IMR-90 (cell line): Measurements from ENCODE around the gene LRRC8B. TPM values are rescaled to one million over a fixed set of nuclear protein-coding genes. Genes with fewer than 3 reads are reported as not detected.

Experiments
- ATAC-seq: fragments of 200-7000 bp; cut with Tn5 transposase; 2 replicates; pipeline ENCODE4 v1.9.1; 2020; ENCODE audit warnings: low read depth, mild to moderate bottlenecking, moderate library complexity
- BruUV-seq: library from RNA; stranded (reverse); fragments of 400-500 nt; replicated peaks from 2 replicates; lab custom pipeline; 2021; lab: Mats Ljungman, UMichigan
- CTCF ChIA-PET: fragments of 300-600 bp; formaldehyde crosslinking; extraction: SDS; loops from one replicate; lab custom pipeline; 2021; ENCODE audit warnings: antibody characterized with exemption; lab: Yijun Ruan, JAX
- POLR2A ChIA-PET: fragments of 300-600 bp; sonication (Branson Sonifier 250); formaldehyde crosslinking; loops from one replicate; lab custom pipeline; 2022; ENCODE audit warnings: antibody characterized with exemption; ENCODE audit not compliant: unreplicated experiment; lab: Charles Lee
- DNase-seq: peaks from one replicate; pipeline ENCODE4 v3.0.0; 2013
- H2AFZ ChIP-seq: replicated peaks from 2 replicates; pipeline ENCODE3; 2013; ENCODE audit warnings: low read length, mild to moderate bottlenecking; ENCODE audit not compliant: poor library complexity
- H2AK5ac ChIP-seq: 2 replicates; pipeline ENCODE4 v1.6.1; 2013; ENCODE audit warnings: low read depth, low read length, inconsistent platforms
- H2AK9ac ChIP-seq: replicated peaks from 2 replicates; pipeline ENCODE3; 2013; ENCODE audit warnings: mild to moderate bottlenecking, low read depth, low read length, moderate library complexity; ENCODE audit not compliant: poor library complexity
- H2BK120ac ChIP-seq: 2 replicates; pipeline ENCODE4 v1.6.1; 2013; ENCODE audit warnings: low read depth, low read length, inconsistent platforms
- H2BK15ac ChIP-seq: 3 replicates; pipeline ENCODE4 v1.6.1; 2013; ENCODE audit warnings: low read depth, low read length, inconsistent platforms
- H2BK20ac ChIP-seq: 2 replicates; pipeline ENCODE4 v1.6.1; 2013; ENCODE audit warnings: low read depth, mild to moderate bottlenecking, inconsistent platforms, low read length, moderate library complexity
- H2BK5ac ChIP-seq: 2 replicates; pipeline ENCODE4 v1.6.1; 2013; ENCODE audit warnings: mild to moderate bottlenecking, low read depth, low read length, inconsistent platforms; ENCODE audit not compliant: poor library complexity, severe bottlenecking
- H3K14ac ChIP-seq: replicated peaks from 2 replicates; pipeline ENCODE4 v1.6.1; 2013; ENCODE audit warnings: low read depth, low read length, inconsistent platforms
- H3K18ac ChIP-seq: 2 replicates; pipeline ENCODE4 v1.6.1; 2013; ENCODE audit warnings: low read depth, low read length, control low read depth
- H3K23ac ChIP-seq: 2 replicates; pipeline ENCODE4 v1.6.1; 2013; ENCODE audit warnings: low read depth, low read length, inconsistent platforms
- H3K27ac ChIP-seq: 2 replicates; pipeline ENCODE4 v1.5.1; 2013; ENCODE audit warnings: mild to moderate bottlenecking, control low read depth, low read length; ENCODE audit not compliant: insufficient read depth
- H3K27me3 ChIP-seq: 2 replicates; pipeline ENCODE4 v1.6.1; 2013; ENCODE audit warnings: low read length; ENCODE audit not compliant: control insufficient read depth, insufficient read depth
- H3K36me3 ChIP-seq: 2 replicates; pipeline ENCODE4 v1.6.1; 2013; ENCODE audit warnings: low read length, mixed read lengths; ENCODE audit not compliant: control insufficient read depth, insufficient read depth
- H3K4ac ChIP-seq: 2 replicates; pipeline ENCODE4 v1.6.1; 2013; ENCODE audit warnings: low read depth, low read length, inconsistent platforms
- H3K4me1 ChIP-seq: 2 replicates; pipeline ENCODE4 v1.6.1; 2013; ENCODE audit warnings: low read length, mixed read lengths; ENCODE audit not compliant: control insufficient read depth, insufficient read depth
- H3K4me2 ChIP-seq: 2 replicates; pipeline ENCODE4 v1.6.1; 2013; ENCODE audit warnings: low read depth, mild to moderate bottlenecking, control low read depth, low read length, moderate library complexity
- H3K4me3 ChIP-seq: 2 replicates; pipeline ENCODE4 v1.5.1; 2013; ENCODE audit warnings: low read depth, mild to moderate bottlenecking, control low read depth, low read length, moderate library complexity; ENCODE audit not compliant: insufficient read depth
- H3K56ac ChIP-seq: 2 replicates; pipeline ENCODE4 v1.6.1; 2013; ENCODE audit warnings: low read length, inconsistent platforms; ENCODE audit not compliant: insufficient read depth; ENCODE audit errors: extremely low read depth
- H3K79me1 ChIP-seq, 2 experiments: 2 replicates each; pipeline ENCODE4 v1.6.1; 2013; ENCODE audit warnings: low read length in 2 of 2, inconsistent platforms in 1 of 2, low read depth in 1 of 2
- H3K9ac ChIP-seq: 2 replicates; pipeline ENCODE4 v1.6.1; 2013; ENCODE audit warnings: low read depth, low read length, control low read depth
- H3K9me1 ChIP-seq: 2 replicates; pipeline ENCODE4 v1.6.1; 2013; ENCODE audit warnings: low read length, inconsistent platforms; ENCODE audit not compliant: insufficient read depth
- H3K9me3 ChIP-seq: 2 replicates; pipeline ENCODE4 v1.6.1; 2013; ENCODE audit warnings: low read length; ENCODE audit not compliant: control insufficient read depth, insufficient read depth
- H4K20me1 ChIP-seq: 2 replicates; pipeline ENCODE4 v1.6.1; 2013; ENCODE audit warnings: low read length, inconsistent platforms; ENCODE audit not compliant: insufficient read depth
- H4K5ac ChIP-seq: 2 replicates; pipeline ENCODE4 v1.6.1; 2013; ENCODE audit warnings: mild to moderate bottlenecking, low read depth, low read length, control low read depth
- H4K8ac ChIP-seq, 2 experiments: 2 replicates each; pipeline ENCODE4 v1.6.1; 2013; ENCODE audit warnings: low read depth in 2 of 2, low read length in 2 of 2, control low read depth in 1 of 2, inconsistent platforms in 1 of 2
- H4K91ac ChIP-seq: 2 replicates; pipeline ENCODE4 v1.6.1; 2013; ENCODE audit warnings: low read depth, low read length, inconsistent platforms; ENCODE audit not compliant: insufficient read depth
- BHLHE40 ChIP-seq: fragments of 150-350 bp; IDR thresholded peaks from 2 replicates; pipeline ENCODE4 v1.6.1; 2016; ENCODE audit warnings: mild to moderate bottlenecking, low read depth, low read length
- RCOR1 ChIP-seq: IDR thresholded peaks from 2 replicates; pipeline ENCODE4 v1.6.1; 2012; ENCODE audit warnings: mild to moderate bottlenecking, low read length, improper control_type of control experiment; ENCODE audit not compliant: insufficient replicate concordance
- WGBS, 2 experiments: methylation state at CpG; one replicate each; pipeline versions ENCODE4 v1.1.5 to v1.1.7; 2013; ENCODE audit warnings: missing lambda C conversion rate in 2 of 2; ENCODE audit not compliant: insufficient read length in 1 of 2; ENCODE audit errors: extremely low coverage in 2 of 2; 5-methylcytosine and 5-hydroxymethylcytosine counted together
- dilution Hi-C: fragments of 300-500 bp; cut with HindIII; formaldehyde crosslinking; loops from one replicate; pipeline ENCODE4 v1.14.3; 2018; ENCODE audit warnings: low sequenced_read_pairs; ENCODE audit not compliant: unreplicated experiment
- in situ Hi-C: fragments of 300-500 bp; cut with MboI; formaldehyde crosslinking; loops from 3 replicates; pipeline ENCODE4 v1.14.3; 2019; ENCODE audit warnings: low sequenced_read_pairs, inconsistent platforms, mixed read lengths
- intact Hi-C: fragments of 100-400 bp; cut with micrococcal nuclease; formaldehyde crosslinking; loops from 2 replicates; pipeline ENCODE4 v1.10.0; 2022
- polyA plus RNA-seq, 3 experiments: library from polyadenylated mRNA; depleted of rRNA; stranded (reverse); fragments of >200 nt; gene quantifications; 2 replicates each; pipeline ENCODE4 v1.2.3, GENCODE V29; 2012; ENCODE audit warnings: low replicate concordance in 1 of 3
- total RNA-seq: library from RNA; depleted of rRNA; stranded (reverse); fragments of >200 nt; gene quantifications from 2 replicates; pipeline ENCODE4 v1.2.3, GENCODE V29; 2012
- TF ChIP-seq, protein P1 (sequence below): fragments of 150-350 bp; IDR thresholded peaks from 2 replicates; pipeline ENCODE4 v1.6.1; 2017; ENCODE audit warnings: mild to moderate bottlenecking, antibody characterized with exemption, low read length, low read depth

Gene LRRC8B
- total and polyA plus RNA-seq, 2 of the 4 experiments (the other 2 are of a cell fraction) = 0.74 to 1.8 TPM

- DNase-seq = no peak
- dilution Hi-C loops (loop anchor here (25.0 kb wide), 1 partner anchor 97 kb away; no protein-coding TSS in a partner anchor), in situ Hi-C loops (no loop called here), intact Hi-C loops (no loop called here)
- Histone ChIP-seq H3K18ac (no peak overlapping the region), H4K91ac (no peak overlapping the region), H2AK5ac (no peak overlapping the region), H3K36me3 (no peaks in the 10 kb centered on the region), H4K20me1 (no peaks in the 10 kb centered on the region), H3K4me3 (no peak overlapping the region), H2BK15ac (no peak overlapping the region), H3K27me3 (no peaks in the 10 kb centered on the region), H4K8ac (no peak overlapping the region), H3K56ac (no peak overlapping the region), H3K14ac (no peak overlapping the region), H3K4me2 (no peak overlapping the region), H4K5ac (no peak overlapping the region), H2BK5ac (no peak overlapping the region), H3K9me3 (no peaks in the 10 kb centered on the region), H3K4ac (no peak overlapping the region), H3K79me1 (no peaks in the 10 kb centered on the region), H3K27ac (no peak overlapping the region), H2AFZ (no peak overlapping the region), H2BK120ac (no peak overlapping the region), H2BK20ac (no peak overlapping the region), H2AK9ac (no peak overlapping the region), H3K9me1 (no peaks in the 10 kb centered on the region), H3K23ac (no peak overlapping the region), H3K4me1 (no peaks in the 10 kb centered on the region), H3K9ac (no peak overlapping the region)
- POLR2A ChIA-PET = no interaction called here
- no peak for TF ChIP-seq BHLHE40
- TF ChIP-seq, protein P1, sequence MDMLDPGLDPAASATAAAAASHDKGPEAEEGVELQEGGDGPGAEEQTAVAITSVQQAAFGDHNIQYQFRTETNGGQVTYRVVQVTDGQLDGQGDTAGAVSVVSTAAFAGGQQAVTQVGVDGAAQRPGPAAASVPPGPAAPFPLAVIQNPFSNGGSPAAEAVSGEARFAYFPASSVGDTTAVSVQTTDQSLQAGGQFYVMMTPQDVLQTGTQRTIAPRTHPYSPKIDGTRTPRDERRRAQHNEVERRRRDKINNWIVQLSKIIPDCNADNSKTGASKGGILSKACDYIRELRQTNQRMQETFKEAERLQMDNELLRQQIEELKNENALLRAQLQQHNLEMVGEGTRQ = no peak
- TF ChIP-seq RCOR1 = no peak
- no CpG with 5 or more reads among the region's 3 CpGs for WGBS, 2 experiments
- BruUV-seq = no TSS peak
- CTCF ChIA-PET = interaction anchor here (0.6 kb wide), 1 partner anchor 771 kb away, joined by 4 read pairs; no protein-coding TSS in a partner anchor
- no peak for ATAC-seq
Observed at GRCh38 chr1:89584781-89585180, 60.2 kb downstream of the LRRC8B start.
